ENCODE results near the gene ABL2. TPM values are rescaled to one million over a fixed set of nuclear protein-coding genes. Genes with fewer than 3 reads are reported as not detected.
A peak's percentile ranks its signal among the peaks of the same experiment; 100 is the strongest.

Gene ABL2
- polyA plus RNA-seq, 1 donor from 2014 or later, result 1.3 TPM

DNA sequence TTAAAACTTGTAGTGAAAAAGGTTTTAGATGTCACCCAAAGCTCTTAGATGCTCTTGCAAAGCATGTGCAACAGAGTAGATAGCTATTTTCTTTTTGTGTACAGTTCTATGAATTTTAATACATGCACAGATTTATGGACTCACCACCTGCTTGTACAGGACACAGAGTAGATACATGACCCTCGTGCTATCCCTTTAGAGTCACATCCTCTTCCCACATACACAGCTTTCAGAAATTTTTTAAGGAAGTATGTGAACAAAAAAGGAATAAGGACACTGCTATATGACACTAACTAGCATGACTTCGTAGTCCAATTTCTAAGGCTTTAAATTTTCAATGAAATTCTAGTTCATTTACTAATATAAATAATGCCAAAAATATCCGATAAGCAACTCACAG lies 60.9 kb downstream of the ABL2 start:
- H3K27me3 Mint-ChIP-seq, result no peaks in the 10 kb centered on the region
- no peak overlapping the region for H3K4me3 Mint-ChIP-seq
- no peaks in the 10 kb centered on the region for H3K9me3 Mint-ChIP-seq
- H3K4me1 Mint-ChIP-seq, result peaks cover 11 to 30% (median 18%) of the 10 kb centered on the region in 3 donors
- peaks cover 2% of the 10 kb centered on the region for H3K36me3 Mint-ChIP-seq
- H3K27ac Mint-ChIP-seq, result no peak overlapping the region

DNA sequence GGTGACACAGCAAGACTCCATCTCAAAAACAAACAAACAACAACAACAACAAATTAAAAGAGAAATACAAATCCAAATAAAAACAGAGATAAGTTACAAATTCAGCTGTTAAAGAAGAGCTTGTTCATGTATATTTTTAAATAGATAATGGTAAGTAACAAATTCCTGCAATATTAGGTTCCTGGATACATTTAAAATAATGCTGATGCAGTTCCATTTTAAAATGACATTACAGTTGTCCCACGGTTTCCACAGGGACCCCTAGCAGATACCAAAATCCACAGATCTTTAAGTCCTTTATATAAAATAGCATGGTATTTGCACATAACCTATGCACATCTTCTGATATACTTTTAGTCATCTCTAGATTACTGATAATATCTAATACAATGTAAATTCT lies 61.5 kb downstream of the ABL2 start:
- H3K4me1 Mint-ChIP-seq, result peaks cover 11 to 30% (median 18%) of the 10 kb centered on the region in 3 donors
- H3K36me3 Mint-ChIP-seq, result peaks cover 2% of the 10 kb centered on the region
- H3K9me3 Mint-ChIP-seq, result no peaks in the 10 kb centered on the region
- peak overlapping the region in 1 of 3 donors; percentile 35 for H3K27ac Mint-ChIP-seq
- H3K27me3 Mint-ChIP-seq, result no peaks in the 10 kb centered on the region
- no peak overlapping the region for H3K4me3 Mint-ChIP-seq

DNA sequence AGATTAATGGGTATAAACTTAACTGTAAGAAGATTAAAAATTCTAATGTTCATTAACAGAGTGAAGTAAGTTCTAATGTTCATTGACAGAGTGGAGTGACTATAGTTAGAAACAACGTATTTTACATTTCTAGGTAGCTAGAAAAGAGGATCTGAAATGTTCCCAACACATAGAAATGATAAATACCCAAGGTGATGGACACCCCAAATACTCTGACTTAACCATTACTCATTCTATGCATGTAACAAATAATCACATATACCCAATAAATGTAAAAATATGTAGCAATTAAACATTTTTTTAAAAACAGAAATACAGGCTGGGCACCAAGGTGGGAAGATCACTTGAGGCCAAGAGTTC lies 62.1 kb downstream of the ABL2 start:
- no peaks in the 10 kb centered on the region for H3K27me3 Mint-ChIP-seq
- no peak overlapping the region for H3K4me3 Mint-ChIP-seq
- peak overlapping the region in 1 of 3 donors; percentile 35 for H3K27ac Mint-ChIP-seq
- peaks cover 11 to 27% (median 18%) of the 10 kb centered on the region in 3 donors for H3K4me1 Mint-ChIP-seq
- no peaks in the 10 kb centered on the region for H3K9me3 Mint-ChIP-seq
- peaks cover 2% of the 10 kb centered on the region for H3K36me3 Mint-ChIP-seq

DNA sequence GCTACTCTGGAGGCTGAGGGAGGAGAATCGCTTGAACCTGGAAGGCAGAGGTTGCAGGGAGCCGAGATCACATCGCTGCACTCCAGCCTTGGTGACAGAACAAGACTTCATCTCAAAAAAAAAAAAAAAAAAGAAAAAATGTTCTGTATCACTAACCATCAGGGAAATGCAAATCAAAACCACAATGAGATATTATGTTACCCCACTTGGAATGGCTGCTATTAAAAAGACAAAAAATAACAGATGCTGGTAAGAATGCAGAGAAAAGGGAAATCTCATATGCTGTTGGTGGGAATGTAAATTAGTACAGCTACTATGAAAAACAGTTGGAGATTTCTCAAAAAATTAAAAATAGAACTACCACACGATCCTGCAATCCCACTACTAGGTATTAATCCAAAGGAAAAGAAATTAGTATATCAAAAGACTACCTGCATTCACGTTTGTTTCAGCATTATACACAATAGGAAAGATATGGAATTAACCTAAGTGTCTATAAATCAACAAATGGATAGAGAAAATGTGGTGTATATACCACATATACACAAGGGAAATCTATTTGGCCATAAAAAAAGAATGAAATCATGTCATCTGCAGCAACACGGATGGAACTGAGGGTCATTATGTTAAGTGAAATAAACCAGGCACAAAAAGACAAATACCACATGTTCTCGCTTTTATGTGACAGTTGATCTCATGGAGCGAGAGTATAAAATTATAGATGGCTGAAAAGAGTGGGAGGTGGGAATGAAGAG lies 62.6 kb downstream of the ABL2 start:
- peaks cover 11 to 21% (median 16%) of the 10 kb centered on the region in 3 donors for H3K4me1 Mint-ChIP-seq
- H3K27ac Mint-ChIP-seq, result no peak overlapping the region
- peaks cover 2% of the 10 kb centered on the region for H3K36me3 Mint-ChIP-seq
- no peaks in the 10 kb centered on the region for H3K27me3 Mint-ChIP-seq
- no peaks in the 10 kb centered on the region for H3K9me3 Mint-ChIP-seq
- H3K4me3 Mint-ChIP-seq, result no peak overlapping the region

DNA sequence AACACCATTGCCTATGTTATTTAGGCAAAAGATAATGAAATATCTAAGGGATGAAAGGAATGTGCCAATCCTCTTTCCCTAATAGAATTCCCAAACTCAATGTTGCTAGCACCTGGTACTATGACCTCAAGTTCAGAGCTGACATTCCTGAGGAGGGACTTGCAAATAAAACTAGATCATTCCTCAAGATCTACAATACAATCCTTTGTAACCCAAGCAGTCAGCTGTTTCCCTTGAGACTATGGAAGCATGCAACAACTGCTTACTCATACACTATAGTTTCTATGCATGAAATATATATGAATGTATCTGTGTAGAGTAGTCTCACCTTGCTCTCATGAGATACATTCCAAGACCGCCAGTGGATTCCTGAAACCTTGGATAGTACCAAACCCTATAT lies 65.0 kb downstream of the ABL2 start:
- peaks cover 0 to 1% (median 0%) of the 10 kb centered on the region in 3 donors for H3K9me3 Mint-ChIP-seq
- H3K4me1 Mint-ChIP-seq, result peaks cover 11 to 19% (median 14%) of the 10 kb centered on the region in 3 donors
- peaks cover 2% of the 10 kb centered on the region for H3K36me3 Mint-ChIP-seq
- H3K27ac Mint-ChIP-seq, result no peak overlapping the region
- H3K4me3 Mint-ChIP-seq, result no peak overlapping the region
- H3K27me3 Mint-ChIP-seq, result no peaks in the 10 kb centered on the region

DNA sequence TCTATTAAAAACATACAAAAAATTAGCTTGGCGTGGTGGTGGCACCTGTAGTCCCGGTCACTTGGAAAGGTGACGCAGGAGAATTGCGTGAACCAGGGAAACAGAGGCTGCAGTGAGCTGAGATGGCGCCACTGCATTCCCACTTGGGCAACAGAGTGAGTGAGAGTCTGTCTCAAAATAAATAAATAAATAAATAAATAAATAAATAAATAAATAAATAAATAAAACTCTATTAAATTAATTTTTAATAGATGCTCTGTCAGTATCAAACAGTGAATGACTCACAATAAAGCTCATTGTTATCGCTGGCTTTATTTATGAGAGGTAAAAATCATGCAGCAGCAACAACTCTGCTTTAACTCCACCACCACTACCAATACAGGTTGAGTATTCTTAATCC lies 72.8 kb downstream of the ABL2 start:
- H3K9me3 Mint-ChIP-seq, result peaks cover 0 to under 1% (median 0%) of the 10 kb centered on the region in 3 donors
- no peak overlapping the region for H3K27ac Mint-ChIP-seq
- peaks cover 13 to 15% (median 14%) of the 10 kb centered on the region in 3 donors for H3K4me1 Mint-ChIP-seq
- no peak overlapping the region for H3K4me3 Mint-ChIP-seq
- peaks cover under 1% of the 10 kb centered on the region for H3K36me3 Mint-ChIP-seq
- no peaks in the 10 kb centered on the region for H3K27me3 Mint-ChIP-seq

DNA sequence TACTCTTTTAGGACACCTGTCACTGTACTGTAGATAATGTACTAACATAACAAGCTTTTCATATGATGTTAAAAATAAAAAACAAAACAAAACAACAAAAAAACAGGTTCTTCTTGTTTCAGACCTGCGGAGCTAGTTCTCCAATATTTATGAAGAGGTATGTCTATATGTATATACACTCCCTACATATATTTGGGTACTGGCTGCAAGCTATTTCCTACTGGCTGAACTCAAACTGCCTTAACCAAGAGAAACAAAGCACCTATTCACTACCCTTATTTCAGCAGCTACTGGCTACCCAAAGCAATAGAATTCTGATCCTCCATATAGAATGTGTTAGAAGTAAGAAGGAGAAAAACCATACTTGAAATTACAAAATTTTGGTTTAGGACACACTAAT lies 73.5 kb downstream of the ABL2 start:
- Mint-ChIP-seq H3K4me1 (peaks cover 13 to 17% (median 14%) of the 10 kb centered on the region in 3 donors), H3K27ac (no peak overlapping the region), H3K9me3 (peaks cover 0 to 2% (median 0%) of the 10 kb centered on the region in 3 donors), H3K36me3 (no peaks in the 10 kb centered on the region), H3K4me3 (no peak overlapping the region), H3K27me3 (no peaks in the 10 kb centered on the region)

DNA sequence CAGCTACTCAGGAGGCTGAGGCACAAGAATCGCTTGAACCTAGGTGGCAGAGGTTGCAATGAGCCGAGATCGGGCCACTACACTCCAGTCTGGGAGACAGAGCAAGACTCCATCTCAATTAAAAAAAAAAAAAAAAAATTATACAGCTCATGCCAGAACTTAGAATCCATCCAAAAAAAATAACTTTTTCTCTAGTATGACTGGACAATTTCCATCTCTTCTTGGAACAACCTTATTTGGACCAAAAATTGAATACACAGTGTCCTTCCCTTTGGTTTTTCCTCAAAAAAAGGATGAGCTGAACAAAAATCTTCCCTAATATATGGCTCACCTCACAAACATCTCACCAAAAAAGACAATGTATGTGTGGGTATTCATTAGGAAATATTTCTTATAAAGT lies 73.9 kb downstream of the ABL2 start:
- Mint-ChIP-seq H3K27ac (no peak overlapping the region), H3K9me3 (peaks cover 0 to 2% (median 0%) of the 10 kb centered on the region in 3 donors), H3K4me3 (no peak overlapping the region), H3K27me3 (no peaks in the 10 kb centered on the region), H3K36me3 (no peaks in the 10 kb centered on the region), H3K4me1 (peaks cover 13 to 19% (median 14%) of the 10 kb centered on the region in 3 donors)

DNA sequence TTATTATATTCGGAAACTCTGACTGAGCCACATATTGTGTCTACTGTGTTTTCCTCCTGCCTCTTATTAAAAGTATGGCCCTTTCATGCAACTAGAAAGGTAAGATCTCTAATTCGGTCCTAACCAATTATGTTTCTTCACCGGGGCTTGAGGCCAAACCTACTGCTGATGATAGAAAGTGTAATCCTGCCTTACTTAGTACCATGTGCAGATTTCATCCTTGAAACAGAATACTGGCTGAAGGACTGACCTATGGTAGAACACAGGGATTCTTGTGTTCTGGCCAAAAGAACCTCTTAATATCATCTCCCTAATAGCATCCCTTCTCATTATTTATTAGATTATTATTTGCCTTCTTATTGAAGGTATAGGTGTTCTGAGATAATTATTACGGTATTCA lies 75.0 kb downstream of the ABL2 start:
- no peak overlapping the region for H3K27ac Mint-ChIP-seq
- H3K36me3 Mint-ChIP-seq, result peaks cover 5% of the 10 kb centered on the region
- H3K9me3 Mint-ChIP-seq, result peaks cover 0 to 2% (median 0%) of the 10 kb centered on the region in 3 donors
- H3K4me1 Mint-ChIP-seq, result peaks cover 14 to 19% (median 18%) of the 10 kb centered on the region in 3 donors
- H3K4me3 Mint-ChIP-seq, result no peak overlapping the region
- H3K27me3 Mint-ChIP-seq, result no peaks in the 10 kb centered on the region

DNA sequence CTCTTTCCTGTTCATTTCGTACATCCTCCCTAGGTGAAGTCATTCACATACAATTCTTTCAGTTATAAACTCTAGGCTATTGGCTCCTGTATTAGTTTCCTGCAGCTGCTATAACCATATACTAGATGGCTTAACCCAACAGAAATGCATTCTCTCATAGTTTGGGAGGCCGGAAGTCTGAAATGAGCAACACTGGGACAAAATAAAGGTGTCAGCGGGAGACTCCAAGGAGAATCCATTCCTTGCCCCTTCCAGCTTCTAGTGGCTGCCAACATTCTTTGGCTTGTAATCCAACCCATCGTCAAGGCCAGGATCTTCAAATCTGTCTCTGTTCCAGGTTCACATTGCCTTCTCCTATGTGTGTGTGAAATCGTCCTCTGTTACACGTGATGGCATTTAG lies 76.3 kb downstream of the ABL2 start:
- H3K36me3 Mint-ChIP-seq, result peaks cover 5% of the 10 kb centered on the region
- no peaks in the 10 kb centered on the region for H3K27me3 Mint-ChIP-seq
- no peak overlapping the region for H3K4me3 Mint-ChIP-seq
- H3K27ac Mint-ChIP-seq, result no peak overlapping the region
- H3K9me3 Mint-ChIP-seq, result peaks cover 0 to 2% (median 0%) of the 10 kb centered on the region in 3 donors
- H3K4me1 Mint-ChIP-seq, result peaks cover 14 to 20% (median 19%) of the 10 kb centered on the region in 3 donors

DNA sequence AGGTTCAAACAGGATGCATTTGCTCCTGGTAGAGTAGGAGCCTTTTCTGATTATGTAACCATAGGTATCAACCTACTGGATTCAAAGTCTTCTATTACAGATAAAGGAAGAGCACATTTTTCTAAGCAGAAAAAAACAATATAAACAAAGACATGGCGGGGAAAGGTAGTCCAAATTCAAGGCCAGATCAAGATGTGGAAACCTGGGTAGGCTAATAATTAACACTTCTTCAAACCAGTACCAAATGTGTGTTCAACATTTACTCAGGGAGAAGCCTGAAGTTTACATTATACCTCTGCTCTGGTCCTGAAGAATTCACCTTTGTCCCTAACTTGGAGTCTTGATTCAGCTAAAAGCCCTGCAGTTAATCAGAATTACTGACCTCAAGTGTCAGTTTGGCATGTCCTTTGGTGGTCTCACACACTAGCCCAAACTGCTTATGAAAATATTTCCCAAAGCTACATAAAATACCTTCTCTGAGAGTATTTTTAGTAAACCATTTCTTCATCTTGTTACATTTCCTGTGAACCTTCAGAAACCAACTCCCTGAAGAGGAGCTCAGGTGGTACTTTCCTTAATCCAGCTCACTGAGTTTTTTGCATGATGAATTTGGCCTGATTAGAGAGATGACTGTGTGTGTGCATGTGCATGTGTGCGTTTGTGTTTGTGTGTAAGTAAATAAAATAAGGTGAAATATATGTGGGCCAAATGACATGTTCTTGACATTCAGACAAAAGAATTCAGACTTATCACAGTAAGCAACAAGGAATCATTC lies 77.4 kb downstream of the ABL2 start:
- Mint-ChIP-seq H3K9me3 (peaks cover 0 to 2% (median 0%) of the 10 kb centered on the region in 3 donors), H3K4me3 (peak overlapping the region in 1 of 4 donors; percentile 3), H3K27me3 (no peaks in the 10 kb centered on the region), H3K4me1 (peaks cover 14 to 20% (median 19%) of the 10 kb centered on the region in 3 donors), H3K27ac (peak overlapping the region in 1 of 3 donors; percentile 3), H3K36me3 (peaks cover 5% of the 10 kb centered on the region)

DNA sequence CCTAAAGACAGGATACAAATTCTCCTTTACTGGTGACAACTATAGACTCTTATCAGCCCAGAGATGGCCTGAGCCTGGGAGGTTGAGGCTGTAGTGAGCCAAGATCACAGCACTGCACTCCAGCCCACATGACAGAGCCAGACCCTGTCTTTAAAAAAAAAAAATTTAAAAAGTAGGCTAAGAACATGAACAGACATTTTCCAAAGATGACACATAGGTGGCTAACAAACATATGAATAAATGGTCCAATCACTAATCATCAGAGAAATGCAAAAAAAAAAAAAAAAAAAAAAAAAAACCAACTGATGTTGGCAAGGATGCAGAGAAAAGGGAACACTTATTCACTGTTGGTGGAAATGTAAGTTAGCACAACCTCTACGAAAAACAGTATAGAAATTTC lies 82.6 kb downstream of the ABL2 start:
- Mint-ChIP-seq H3K36me3 (peaks cover 5% of the 10 kb centered on the region), H3K27me3 (no peaks in the 10 kb centered on the region), H3K4me3 (no peak overlapping the region), H3K27ac (no peak overlapping the region), H3K4me1 (peaks cover 9 to 14% (median 13%) of the 10 kb centered on the region in 3 donors), H3K9me3 (peaks cover 0 to 2% (median 0%) of the 10 kb centered on the region in 3 donors)

DNA sequence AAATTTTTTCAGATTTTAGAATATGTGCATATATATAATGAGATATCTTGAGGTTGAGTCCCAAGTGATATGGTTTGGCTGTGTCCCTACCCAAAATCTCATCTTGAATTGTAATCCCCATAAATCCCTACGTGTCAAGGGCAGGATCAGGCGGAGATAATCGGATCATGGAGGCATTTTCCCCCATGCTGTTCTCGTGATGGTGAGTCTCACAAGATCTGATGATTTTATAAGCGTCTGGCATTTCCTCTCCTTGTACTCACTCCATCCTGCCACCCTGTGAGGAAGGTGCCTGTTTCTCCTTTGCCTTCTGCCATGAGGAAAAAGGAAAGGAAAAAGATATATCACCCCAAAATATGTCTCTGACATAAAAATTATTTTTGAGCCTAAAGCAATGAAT lies 83.0 kb downstream of the ABL2 start:
- Mint-ChIP-seq H3K4me1 (peaks cover 12 to 18% (median 17%) of the 10 kb centered on the region in 3 donors), H3K27me3 (no peaks in the 10 kb centered on the region), H3K4me3 (no peak overlapping the region), H3K36me3 (peaks cover 5% of the 10 kb centered on the region), H3K27ac (no peak overlapping the region), H3K9me3 (peaks cover 0 to 2% (median 0%) of the 10 kb centered on the region in 3 donors)

DNA sequence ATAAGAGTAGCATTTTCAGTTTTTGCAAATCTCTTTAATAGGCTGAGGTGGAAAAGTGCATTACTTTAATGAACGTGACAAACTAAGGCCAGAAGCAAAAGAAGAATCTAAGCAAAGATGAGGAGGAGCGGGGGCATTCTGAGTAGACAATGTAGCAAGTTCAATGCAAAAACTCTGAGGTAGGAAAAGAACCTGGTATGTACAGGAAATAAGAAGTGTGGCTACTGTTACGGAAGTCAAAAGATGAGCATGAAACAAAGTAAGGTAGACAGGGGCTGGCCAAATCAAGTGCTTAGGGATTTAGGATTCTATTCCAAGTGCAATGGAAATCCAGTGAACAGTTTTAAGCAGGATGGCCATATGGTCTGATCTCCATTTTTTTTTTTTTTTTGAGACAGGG lies 84.0 kb downstream of the ABL2 start:
- H3K9me3 Mint-ChIP-seq, result no peaks in the 10 kb centered on the region
- no peak overlapping the region for H3K27ac Mint-ChIP-seq
- no peak overlapping the region for H3K4me3 Mint-ChIP-seq
- no peaks in the 10 kb centered on the region for H3K27me3 Mint-ChIP-seq
- peaks cover 4% of the 10 kb centered on the region for H3K36me3 Mint-ChIP-seq
- H3K4me1 Mint-ChIP-seq, result peaks cover 13 to 19% (median 16%) of the 10 kb centered on the region in 3 donors

DNA sequence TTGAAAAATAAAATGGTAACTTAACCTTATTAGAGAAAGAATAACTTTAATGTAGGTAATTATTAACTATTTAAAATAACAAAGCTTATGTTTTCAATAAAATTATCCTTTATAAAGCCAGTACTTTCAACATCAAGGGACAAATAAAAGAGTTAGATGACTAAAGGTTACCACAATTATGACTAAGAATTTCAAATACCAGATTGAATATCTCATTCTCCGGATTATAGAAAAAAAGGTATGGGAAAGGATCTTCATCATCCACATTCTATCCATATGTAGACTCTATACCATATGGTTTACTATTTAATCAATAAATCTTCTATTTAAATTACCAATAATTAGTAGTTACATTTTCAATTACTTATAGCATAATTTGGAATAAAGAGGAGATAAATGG lies 84.9 kb downstream of the ABL2 start:
- Mint-ChIP-seq H3K27me3 (no peaks in the 10 kb centered on the region), H3K27ac (no peak overlapping the region), H3K36me3 (peaks cover 2% of the 10 kb centered on the region), H3K4me1 (peaks cover 15 to 16% (median 15%) of the 10 kb centered on the region in 3 donors), H3K9me3 (no peaks in the 10 kb centered on the region), H3K4me3 (no peak overlapping the region)
